GM13977 (cell line): ENCODE data around the gene KCND2.

Source experiments
- DNase-seq: peaks from one replicate; pipeline ENCODE4 v3.0.0; 2012; ENCODE audit warnings: low spot score
- in situ Hi-C: fragments of 300-500 bp; cut with MboI; formaldehyde crosslinking; loops from one replicate; pipeline ENCODE4 v1.12.0; 2022; ENCODE audit warnings: low sequenced_read_pairs, low pct_unique_long_range_greater_than_20kb, mixed read lengths, inconsistent platforms; ENCODE audit not compliant: unreplicated experiment
- TF ChIP-seq, protein P1 (sequence below): IDR thresholded peaks from 2 replicates; pipeline ENCODE4 v1.5.1; 2012; ENCODE audit warnings: mild to moderate bottlenecking, control low read depth; ENCODE audit not compliant: insufficient read depth; ENCODE audit errors: extremely low read depth, missing control alignments

The KCND2 gene

DNA sequence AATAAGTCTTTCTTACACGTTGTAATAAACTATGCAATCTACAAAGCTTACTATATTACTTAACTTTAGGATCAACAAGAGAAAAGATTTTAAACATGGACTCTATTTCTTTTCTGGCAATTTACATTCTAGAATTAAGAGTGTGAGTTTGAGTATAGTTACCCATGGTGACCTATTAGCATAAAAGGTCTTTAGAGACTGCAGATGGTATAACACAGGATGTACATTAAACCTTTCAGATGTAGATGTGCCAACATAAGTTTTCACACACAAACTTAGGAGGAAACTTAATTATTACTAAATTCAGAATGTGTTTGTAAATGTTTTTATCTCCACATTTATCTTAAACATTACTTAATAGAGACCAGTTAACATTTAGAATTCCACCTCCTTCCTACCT lies 54.1 kb downstream of the KCND2 start:
- TF ChIP-seq, protein P1, sequence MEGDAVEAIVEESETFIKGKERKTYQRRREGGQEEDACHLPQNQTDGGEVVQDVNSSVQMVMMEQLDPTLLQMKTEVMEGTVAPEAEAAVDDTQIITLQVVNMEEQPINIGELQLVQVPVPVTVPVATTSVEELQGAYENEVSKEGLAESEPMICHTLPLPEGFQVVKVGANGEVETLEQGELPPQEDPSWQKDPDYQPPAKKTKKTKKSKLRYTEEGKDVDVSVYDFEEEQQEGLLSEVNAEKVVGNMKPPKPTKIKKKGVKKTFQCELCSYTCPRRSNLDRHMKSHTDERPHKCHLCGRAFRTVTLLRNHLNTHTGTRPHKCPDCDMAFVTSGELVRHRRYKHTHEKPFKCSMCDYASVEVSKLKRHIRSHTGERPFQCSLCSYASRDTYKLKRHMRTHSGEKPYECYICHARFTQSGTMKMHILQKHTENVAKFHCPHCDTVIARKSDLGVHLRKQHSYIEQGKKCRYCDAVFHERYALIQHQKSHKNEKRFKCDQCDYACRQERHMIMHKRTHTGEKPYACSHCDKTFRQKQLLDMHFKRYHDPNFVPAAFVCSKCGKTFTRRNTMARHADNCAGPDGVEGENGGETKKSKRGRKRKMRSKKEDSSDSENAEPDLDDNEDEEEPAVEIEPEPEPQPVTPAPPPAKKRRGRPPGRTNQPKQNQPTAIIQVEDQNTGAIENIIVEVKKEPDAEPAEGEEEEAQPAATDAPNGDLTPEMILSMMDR: no peak
- in situ Hi-C loops: no loop called here
- no peak for DNase-seq

DNA sequence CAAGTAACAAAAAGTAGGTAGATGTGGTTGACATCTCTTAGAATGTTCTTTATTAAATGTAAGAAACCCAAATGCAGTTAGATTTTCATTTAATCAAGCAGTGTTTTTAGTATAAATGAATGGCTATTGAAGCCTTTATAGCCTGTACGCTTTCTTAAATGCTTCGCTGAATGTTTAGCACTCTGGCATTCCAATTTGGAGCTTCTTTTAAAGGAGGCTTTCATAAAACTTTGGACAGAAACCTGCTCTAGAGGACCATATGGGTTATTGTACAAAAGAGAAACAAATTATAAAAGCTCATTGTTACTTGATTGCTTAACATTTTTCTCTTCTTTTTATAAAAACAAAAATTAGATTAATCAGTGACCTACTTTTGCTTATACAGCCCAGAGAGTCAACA lies 59.5 kb downstream of the KCND2 start:
- TF ChIP-seq, protein P1: no peak
- in situ Hi-C loops: no loop called here
- DNase-seq: no peak

DNA sequence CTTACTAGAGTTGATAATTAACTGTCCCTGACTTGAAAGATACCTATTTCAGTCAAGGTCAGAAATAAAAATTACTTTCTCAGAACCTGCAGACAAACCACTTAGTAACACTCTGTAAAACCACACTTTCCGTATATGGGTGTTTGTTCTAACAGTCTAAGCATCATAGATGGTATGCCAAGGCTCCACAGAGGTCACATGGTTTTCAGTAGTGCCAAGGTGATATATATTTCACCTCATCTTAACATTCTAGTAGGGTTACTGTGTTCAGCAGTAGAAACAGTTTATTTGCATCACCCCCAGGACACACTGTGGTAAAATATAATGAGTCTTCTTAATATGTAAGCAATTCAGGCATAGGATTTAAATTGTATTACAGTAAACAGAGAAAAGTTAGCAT lies 61.5 kb downstream of the KCND2 start:
- in situ Hi-C loops: no loop called here
- TF ChIP-seq, protein P1: no peak
- no peak for DNase-seq

DNA sequence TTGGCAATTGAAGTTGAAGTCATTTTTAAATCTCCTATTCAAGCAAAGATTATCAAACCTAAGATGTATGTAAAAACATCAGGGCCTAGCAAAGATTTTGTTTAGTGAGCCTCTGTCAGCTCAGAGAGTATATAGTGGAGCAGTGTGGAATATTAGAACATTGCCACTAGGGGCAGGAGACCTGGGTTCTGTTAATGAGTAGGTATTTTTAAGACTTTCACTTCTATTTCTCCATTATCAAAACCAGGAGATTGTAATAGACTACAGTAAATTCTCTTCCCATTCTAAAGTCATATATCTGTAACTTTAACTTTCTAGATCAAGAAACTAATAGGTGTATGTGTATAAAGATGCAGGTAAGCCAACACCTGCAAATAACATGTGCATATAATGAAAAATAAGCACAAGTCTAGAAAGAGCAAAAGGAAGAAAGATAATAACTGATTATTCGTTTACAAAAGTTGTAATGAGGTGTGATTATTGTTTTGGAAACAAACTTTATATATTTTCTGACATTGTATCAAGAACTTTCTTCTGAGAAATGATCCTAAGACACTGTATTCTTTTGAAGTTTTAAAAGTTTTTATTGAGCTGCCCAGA lies 64.4 kb downstream of the KCND2 start:
- DNase-seq: peak; percentile 10
- in situ Hi-C loops: no loop called here

DNA sequence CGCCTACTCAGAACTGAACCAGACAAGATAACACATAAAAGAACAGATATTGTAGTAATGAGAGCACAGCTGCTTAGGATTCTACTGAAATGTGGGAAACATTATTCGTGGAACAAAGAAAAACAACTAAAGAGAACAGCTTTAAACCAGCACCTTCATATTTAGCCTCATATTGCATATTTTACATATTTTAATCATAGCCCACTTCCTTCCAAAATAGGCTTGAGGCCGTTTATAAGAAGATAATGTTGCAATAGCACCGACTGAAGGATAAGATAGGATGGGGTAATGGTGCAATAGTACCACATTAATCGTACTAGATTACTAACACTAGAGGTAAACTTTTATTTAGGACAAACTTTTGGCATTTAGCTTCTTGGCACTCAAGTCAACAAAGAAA lies 71.3 kb downstream of the KCND2 start:
- in situ Hi-C loops: no loop called here
- TF ChIP-seq, protein P1: no peak
- DNase-seq: no peak

More for the DNA sequence above, 64.4 kb downstream of the KCND2 start:
- TF ChIP-seq, protein P1: peak; percentile 22

- in situ Hi-C loops: no loop called here
- TF ChIP-seq, protein P1: no peak
- no peak for DNase-seq
Observed at GRCh38 chr7:120353171-120353570, 80.2 kb downstream of the KCND2 start.
